Endodermal cell (in vitro differentiated cells): ENCODE data around the gene GUCY1A1. TPM values are rescaled to one million over a fixed set of nuclear protein-coding genes. Genes with fewer than 3 reads are reported as not detected.

Source experiments
- DNase-seq: peaks from one replicate; pipeline ENCODE4 v3.0.0-alpha.2; 2017
- H3K27ac ChIP-seq: 2 replicates; pipeline ENCODE4 v1.5.1; 2013; ENCODE audit warnings: mild to moderate bottlenecking, low read depth, low read length, moderate library complexity
- H3K27me3 ChIP-seq: 2 replicates; pipeline ENCODE4 v1.6.1; 2013; ENCODE audit warnings: mild to moderate bottlenecking, low read length, moderate library complexity; ENCODE audit not compliant: insufficient read depth, control insufficient read depth, poor library complexity, severe bottlenecking
- H3K36me3 ChIP-seq: 2 replicates; pipeline ENCODE4 v1.7.0; 2013; ENCODE audit warnings: mild to moderate bottlenecking, low read length, moderate library complexity; ENCODE audit not compliant: control insufficient read depth, insufficient read depth
- H3K4me1 ChIP-seq: one replicate; pipeline ENCODE4 v1.7.0; 2013; ENCODE audit warnings: low read length; ENCODE audit not compliant: control insufficient read depth, insufficient read depth
- H3K4me3 ChIP-seq: 2 replicates; pipeline ENCODE4 v1.5.1; 2013; ENCODE audit warnings: mild to moderate bottlenecking, low read length, moderate library complexity
- H3K9ac ChIP-seq: 2 replicates; pipeline ENCODE4 v1.6.1; 2013; ENCODE audit warnings: mild to moderate bottlenecking, low read length, moderate library complexity; ENCODE audit not compliant: poor library complexity, severe bottlenecking; ENCODE audit errors: extremely low read depth
- H3K9me3 ChIP-seq: 2 replicates; pipeline ENCODE4 v1.6.1; 2013; ENCODE audit warnings: mild to moderate bottlenecking, low read length, moderate library complexity; ENCODE audit not compliant: control insufficient read depth
- H3K27ac Mint-ChIP-seq: 2 replicates; pipeline ENCODE4 v1.8.0; 2020; ENCODE audit warnings: mixed read lengths
- H3K27me3 Mint-ChIP-seq: 2 replicates; pipeline ENCODE4 v1.8.0; 2021; ENCODE audit warnings: mild to moderate bottlenecking, mixed read lengths; ENCODE audit not compliant: insufficient read depth
- H3K36me3 Mint-ChIP-seq: 2 replicates; pipeline ENCODE4 v1.8.0; 2020; ENCODE audit warnings: low read depth, mixed read lengths
- H3K4me1 Mint-ChIP-seq: 2 replicates; pipeline ENCODE4 v1.8.0; 2020; ENCODE audit warnings: mixed read lengths
- H3K4me3 Mint-ChIP-seq: 2 replicates; pipeline ENCODE4 v1.8.0; 2020; ENCODE audit warnings: mild to moderate bottlenecking, moderate library complexity, mixed read lengths
- H3K9me3 Mint-ChIP-seq: 2 replicates; pipeline ENCODE4 v1.8.0; 2020; ENCODE audit warnings: mild to moderate bottlenecking, mixed read lengths
- CTCF ChIP-seq: fragments of 200-600 bp; sonication (generic); conservative IDR thresholded peaks from 2 replicates; pipeline ENCODE4 v1.5.0; 2021; ENCODE audit warnings: antibody characterized with exemption, mild to moderate bottlenecking
- WGBS, 2 experiments: methylation state at CpG; one replicate each; pipeline versions ENCODE4 v1.1.5 to v1.1.7; 2013; ENCODE audit warnings: missing lambda C conversion rate in 2 of 2, mixed read lengths in 1 of 2; ENCODE audit not compliant: insufficient coverage in 1 of 2, insufficient read length in 1 of 2; 5-methylcytosine and 5-hydroxymethylcytosine counted together
- total RNA-seq, 2 donors: library from RNA; stranded (reverse); fragmentation: NEBNext Ultra II Directional in 1 of 2; extraction: Animal tissue kit (Norgen Biotek cat#: 25700) in 1 of 2; gene quantifications; 2 replicates in 1 of 2; 3 replicates in 1 of 2; pipeline ENCODE4 v1.2.1, GENCODE V29; 2021

GUCY1A1 gene
- total RNA-seq, 2 donors from 2014 or later = 0.58 to 1.1 TPM

- no peak overlapping the region for H3K27ac ChIP-seq
- Mint-ChIP-seq H3K9me3 (no peaks in the 10 kb centered on the region), H3K4me1 (peaks cover 10% of the 10 kb centered on the region), H3K4me3 (no peak overlapping the region), H3K27ac (no peak overlapping the region), H3K27me3 (peaks cover 16% of the 10 kb centered on the region), H3K36me3 (no peaks in the 10 kb centered on the region)
- no peaks in the 10 kb centered on the region for H3K27me3 ChIP-seq
- no peak overlapping the region for H3K4me3 ChIP-seq
- H3K9ac ChIP-seq = no peak overlapping the region
- H3K9me3 ChIP-seq = no peaks in the 10 kb centered on the region
- H3K36me3 ChIP-seq = no peaks in the 10 kb centered on the region
- WGBS, 2 experiments = 94 to 100% methylated on average over 4 to 7 of the region's 7 CpGs
- DNase-seq = no peak
- TF ChIP-seq CTCF = no peak
- peaks cover 3% of the 10 kb centered on the region for H3K4me1 ChIP-seq
These were observed 56.3 kb downstream of the GUCY1A1 start for GRCh38 chr4:155722816-155723499.

DNA sequence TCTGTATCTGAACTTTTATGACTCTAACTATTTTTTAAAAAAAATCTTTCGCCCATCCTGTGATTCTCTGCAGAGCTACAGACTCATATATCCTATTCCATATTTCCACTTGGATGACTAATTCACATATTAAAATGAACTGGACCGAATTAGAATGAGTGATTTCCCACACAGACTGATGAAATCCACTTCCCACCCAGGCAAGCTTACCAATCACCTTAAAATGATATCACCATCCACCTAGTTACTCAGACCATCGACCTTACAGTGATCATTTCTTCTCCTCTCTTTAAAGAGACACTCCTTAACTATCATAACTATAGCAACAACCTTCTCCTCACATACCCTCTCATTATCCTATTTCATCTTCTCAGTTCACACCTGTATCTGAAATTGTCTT lies 58.1 kb downstream of the GUCY1A1 start:
- H3K9ac ChIP-seq = no peak overlapping the region
- H3K4me3 ChIP-seq = no peak overlapping the region
- TF ChIP-seq CTCF = no peak
- no peak overlapping the region for H3K27ac ChIP-seq
- 64 to 100% methylated on average over 1 to 3 of the region's 3 CpGs for WGBS, 2 experiments
- no peak overlapping the region for H3K4me3 Mint-ChIP-seq
- H3K36me3 ChIP-seq = no peaks in the 10 kb centered on the region
- H3K9me3 Mint-ChIP-seq = no peaks in the 10 kb centered on the region
- H3K27me3 ChIP-seq = no peaks in the 10 kb centered on the region
- H3K27me3 Mint-ChIP-seq = peaks cover 12% of the 10 kb centered on the region
- H3K4me1 ChIP-seq = peaks cover 3% of the 10 kb centered on the region
- H3K9me3 ChIP-seq = no peaks in the 10 kb centered on the region
- H3K27ac Mint-ChIP-seq = no peak overlapping the region
- DNase-seq = no peak
- peaks cover 10% of the 10 kb centered on the region for H3K4me1 Mint-ChIP-seq
- H3K36me3 Mint-ChIP-seq = no peaks in the 10 kb centered on the region

DNA sequence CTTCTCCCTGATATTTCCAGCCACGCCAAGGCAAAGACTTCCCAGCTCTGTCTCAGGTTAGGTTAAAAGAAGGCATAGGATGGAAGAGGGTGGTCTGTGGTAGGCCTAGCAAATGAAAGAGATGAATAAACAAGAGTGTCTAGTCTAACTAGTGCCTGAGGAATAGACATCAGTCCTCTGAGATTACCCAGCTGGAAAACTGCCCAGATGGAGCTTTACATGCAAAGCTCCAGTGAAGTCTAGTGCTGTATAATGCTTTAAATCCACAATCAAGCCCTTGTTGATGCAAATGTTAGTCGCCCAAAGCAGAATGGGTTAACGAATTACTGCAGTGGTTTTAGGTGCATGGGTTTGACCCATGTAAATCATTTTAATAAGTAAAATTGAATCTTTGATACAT lies 67.4 kb downstream of the GUCY1A1 start:
- Histone ChIP-seq H3K9ac (no peak overlapping the region), H3K4me3 (no peak overlapping the region), H3K27ac (no peak overlapping the region), H3K36me3 (no peaks in the 10 kb centered on the region), H3K9me3 (no peaks in the 10 kb centered on the region), H3K27me3 (no peaks in the 10 kb centered on the region), H3K4me1 (no peaks in the 10 kb centered on the region)
- no peak overlapping the region for H3K27ac Mint-ChIP-seq
- no peaks in the 10 kb centered on the region for H3K4me1 Mint-ChIP-seq
- no peak overlapping the region for H3K4me3 Mint-ChIP-seq
- no peak for DNase-seq
- 86% methylated on average over 3 of the region's 3 CpGs; no CpG with 5 or more reads in 1 of the 2 experiments for WGBS, 2 experiments
- peaks cover 3% of the 10 kb centered on the region for H3K27me3 Mint-ChIP-seq
- H3K9me3 Mint-ChIP-seq = no peaks in the 10 kb centered on the region
- no peaks in the 10 kb centered on the region for H3K36me3 Mint-ChIP-seq
- TF ChIP-seq CTCF = no peak
